HG03460 (cell line): ENCODE measurements around the gene TPCN2.
"Not testable (repeated sequence)": the region's sequence is repeated elsewhere in the genome, so short reads cannot be mapped to it uniquely, and the experiment has no call there.

Experiments used
- ATAC-seq: cut with Tn5 transposase; IDR thresholded peaks from one replicate; pipeline ENCODE4 v1.9.1; 2021; ENCODE audit not compliant: unreplicated experiment

Gene TPCN2

GRCh38 chr11:69074375-69075140, 25.8 kb downstream of the TPCN2 start:
- ATAC-seq, result no peak

- ATAC-seq, result no peak
Observed at GRCh38 chr11:69075421-69076128, 26.8 kb downstream of the TPCN2 start.

GRCh38 chr11:69076129-69076791, 27.5 kb downstream of the TPCN2 start:
- no peak for ATAC-seq

GRCh38 chr11:69076977-69077376, 28.2 kb downstream of the TPCN2 start:
- not testable (repeated sequence) for ATAC-seq

- ATAC-seq, result no peak
Observed at GRCh38 chr11:69078508-69078907, 29.8 kb downstream of the TPCN2 start.

GRCh38 chr11:69078930-69079605, 30.3 kb downstream of the TPCN2 start:
- no peak for ATAC-seq

GRCh38 chr11:69079661-69080256, 31.0 kb downstream of the TPCN2 start:
- ATAC-seq, result no peak

GRCh38 chr11:69080257-69080995, 31.7 kb downstream of the TPCN2 start:
- ATAC-seq, result no peak

GRCh38 chr11:69081180-69081579, 32.4 kb downstream of the TPCN2 start:
- no peak for ATAC-seq

GRCh38 chr11:69083531-69084247, 35.0 kb downstream of the TPCN2 start:
- no peak for ATAC-seq

GRCh38 chr11:69084371-69084770, 35.6 kb downstream of the TPCN2 start:
- no peak for ATAC-seq

- ATAC-seq, result no peak
Observed at GRCh38 chr11:69085490-69086095, 36.9 kb downstream of the TPCN2 start.

GRCh38 chr11:69086152-69087132, 37.7 kb downstream of the TPCN2 start:
- no peak for ATAC-seq

GRCh38 chr11:69087133-69087524, 38.4 kb downstream of the TPCN2 start:
- no peak for ATAC-seq

GRCh38 chr11:69087811-69088210, 39.1 kb downstream of the TPCN2 start:
- no peak for ATAC-seq

- peak; percentile 50 for ATAC-seq
Observed at GRCh38 chr11:69088676-69089146, 40.0 kb downstream of the TPCN2 start.

- ATAC-seq, result no peak
Observed at GRCh38 chr11:69089258-69089657, 40.5 kb downstream of the TPCN2 start.

GRCh38 chr11:69091638-69092165, 43.0 kb downstream of the TPCN2 start:
- no peak for ATAC-seq
